GM19240 (cell line): ENCODE data around the gene NXT1.

ENCODE experiments used
- DNase-seq: peaks from one replicate; pipeline ENCODE4 v3.0.0; 2011; ENCODE audit warnings: low spot score; ENCODE audit not compliant: insufficient read length

The NXT1 gene

DNA sequence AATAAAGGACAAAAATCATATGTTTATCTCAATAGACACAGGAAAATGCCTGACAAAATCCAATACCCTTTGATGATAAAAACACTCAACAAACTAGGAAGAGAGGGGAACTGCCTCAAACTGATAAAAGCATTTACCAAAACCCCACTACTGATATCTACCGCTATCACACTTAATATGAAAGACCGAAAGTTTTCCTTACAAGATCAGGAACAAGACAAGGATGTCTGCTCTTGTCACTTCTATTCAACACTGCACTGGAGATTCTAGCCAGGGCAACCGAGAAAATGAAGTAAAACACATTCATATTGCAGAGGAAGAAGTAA, 36.5 kb downstream of the NXT1 start:
- DNase-seq, result no peak

GRCh38 chr20:23390091-23390774, 39.6 kb downstream of the NXT1 start:
- no peak for DNase-seq

DNA sequence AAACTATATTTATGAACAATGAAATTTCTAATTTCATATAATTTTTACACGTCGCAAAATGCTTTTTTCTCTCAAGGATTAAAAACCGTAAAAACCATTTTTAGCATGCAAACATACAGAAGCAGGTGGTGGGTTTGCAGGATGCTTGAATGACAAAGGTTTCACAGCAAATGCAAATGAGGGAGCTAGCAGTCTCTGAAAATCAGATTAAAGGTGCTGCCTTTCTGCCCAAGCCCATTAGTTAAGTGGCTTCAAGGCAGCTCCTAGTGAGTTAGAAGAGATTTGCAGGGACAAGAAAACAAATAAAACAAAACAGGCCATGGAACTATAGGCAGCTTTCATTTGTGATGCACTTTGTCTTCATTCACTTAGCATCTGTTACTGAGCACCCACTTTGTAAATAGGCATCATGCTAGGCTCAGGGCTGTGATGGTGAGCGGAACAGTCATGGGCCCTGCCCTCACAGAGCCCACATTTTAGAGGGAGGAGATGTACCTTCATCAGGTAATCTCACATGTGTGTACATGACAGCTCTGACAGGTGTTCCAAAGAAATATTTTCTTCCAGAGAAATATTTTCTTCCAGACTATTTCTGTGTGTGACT, 41.2 kb downstream of the NXT1 start:
- no peak for DNase-seq

- DNase-seq, result no peak
Observed at GRCh38 chr20:23393996-23394775, 43.6 kb downstream of the NXT1 start.

- DNase-seq, result no peak
Observed at GRCh38 chr20:23396950-23397627, 46.5 kb downstream of the NXT1 start.

- no peak for DNase-seq
Observed at GRCh38 chr20:23397961-23398360, 47.4 kb downstream of the NXT1 start.

DNA sequence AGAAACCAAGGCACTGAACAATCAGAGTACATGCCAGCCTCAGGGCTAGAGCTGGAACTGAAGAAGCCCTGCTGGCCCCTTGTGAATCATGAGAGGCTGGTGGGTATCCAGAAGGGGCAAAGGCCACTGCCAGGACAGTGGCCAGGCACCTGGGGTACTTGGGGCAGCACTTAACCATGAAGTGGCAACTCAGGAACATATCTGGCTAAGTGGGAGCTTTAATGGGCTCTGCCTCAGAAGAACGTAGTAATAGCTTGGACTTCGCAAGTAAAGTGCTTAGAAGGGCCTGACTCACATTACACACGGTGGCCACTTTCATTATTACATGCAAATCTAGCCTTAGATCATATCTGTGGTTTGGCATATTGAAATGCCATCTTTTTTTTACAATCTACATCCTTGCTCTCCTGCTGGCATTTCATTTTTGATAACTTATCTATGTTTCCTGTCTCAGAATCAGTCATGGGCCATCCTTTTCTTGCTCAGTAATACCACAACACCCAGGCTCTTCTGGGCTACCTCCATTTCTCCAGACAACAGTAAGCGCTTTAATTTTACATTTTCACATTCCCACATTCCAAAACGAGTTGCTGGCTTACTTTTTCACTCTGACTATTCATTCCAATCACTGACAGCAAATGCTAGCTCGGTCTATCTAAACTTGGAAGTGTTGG, 49.1 kb downstream of the NXT1 start:
- no peak for DNase-seq

- DNase-seq, result no peak
Observed at GRCh38 chr20:23401051-23401450, 50.5 kb downstream of the NXT1 start.

DNA sequence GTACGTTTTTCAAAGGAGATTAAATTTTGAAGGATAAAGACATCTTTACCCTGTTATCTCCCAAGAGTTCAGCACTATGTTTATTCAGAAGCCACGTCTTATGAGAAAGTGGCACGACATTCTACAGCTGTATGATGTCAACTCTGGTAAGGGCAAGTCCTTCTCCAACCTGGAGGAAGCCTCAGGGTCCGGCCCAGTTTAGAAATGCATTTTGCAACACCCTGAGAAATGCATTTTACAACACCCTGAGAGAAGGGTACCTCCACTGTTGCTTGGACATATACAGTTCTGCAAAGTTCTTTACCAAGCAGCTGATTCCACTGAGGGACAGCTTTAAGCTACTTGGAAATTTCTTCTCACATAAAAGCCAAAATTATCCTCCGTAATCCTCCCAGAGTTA, 53.2 kb downstream of the NXT1 start:
- no peak for DNase-seq

DNA sequence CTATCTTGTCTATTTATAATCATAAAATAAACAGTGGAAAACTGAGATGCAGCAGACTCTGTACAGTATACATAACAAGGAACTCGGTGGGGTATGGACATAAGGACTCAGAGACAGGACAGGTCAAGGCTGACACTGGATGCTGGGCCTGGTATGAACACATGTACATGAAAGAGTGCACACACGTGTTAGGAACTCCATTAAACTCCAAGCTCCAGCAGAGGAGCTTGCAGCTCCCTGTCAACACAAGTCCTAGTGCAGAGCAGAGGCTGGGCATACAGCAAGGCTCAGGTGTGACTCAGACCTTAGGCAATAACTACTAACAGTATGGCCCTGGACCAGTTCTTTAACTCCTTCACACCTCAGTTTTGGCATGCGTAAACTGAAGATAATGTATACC, 53.6 kb downstream of the NXT1 start:
- DNase-seq, result no peak
